Fibroblast of lung (primary cell): ENCODE results near the gene TRAPPC1. TPM values are rescaled to one million over a fixed set of nuclear protein-coding genes. Genes with fewer than 3 reads are reported as not detected.

Experiments
- DNase-seq, 2 donors: peaks; one replicate each; pipeline versions ENCODE4 v3.0.0 to v3.0.0-alpha.2; 2010; ENCODE audit warnings: low read depth in 2 of 2
- H2AFZ ChIP-seq: 2 replicates; pipeline ENCODE4 v1.5.1; 2012; ENCODE audit warnings: low read length, control low read depth, inconsistent platforms
- H3K27ac ChIP-seq: 2 replicates; pipeline ENCODE4 v1.5.1; 2011; ENCODE audit warnings: low read length, control low read depth; ENCODE audit not compliant: insufficient read depth
- H3K27me3 ChIP-seq: 2 replicates; pipeline ENCODE4 v1.5.1; 2011; ENCODE audit warnings: mild to moderate bottlenecking, low read length; ENCODE audit not compliant: control insufficient read depth, insufficient read depth
- H3K36me3 ChIP-seq: 2 replicates; pipeline ENCODE4 v1.5.1; 2011; ENCODE audit warnings: low read length; ENCODE audit not compliant: control insufficient read depth, insufficient read depth
- H3K4me1 ChIP-seq: 2 replicates; pipeline ENCODE4 v1.5.1; 2011; ENCODE audit warnings: low read length; ENCODE audit not compliant: control insufficient read depth, insufficient read depth; ENCODE audit errors: extremely low read depth
- H3K4me2 ChIP-seq: 2 replicates; pipeline ENCODE4 v1.5.1; 2011; ENCODE audit warnings: low read length, control low read depth; ENCODE audit not compliant: insufficient read depth; ENCODE audit errors: extremely low read depth
- H3K4me3 ChIP-seq, 4 experiments: fragments of 200-600 bp in 1 of 4; sonication (generic) in 1 of 4; replicated peaks in 1 of 4; 2 replicates each; pipeline ENCODE4 v1.5.1; 2011 to 2016; ENCODE audit warnings: low read length in 4 of 4, low read depth in 3 of 4, mild to moderate bottlenecking in 3 of 4, control low read depth in 2 of 4, inconsistent platforms in 1 of 4, mixed read lengths in 1 of 4; ENCODE audit not compliant: insufficient read depth in 1 of 4; ENCODE audit errors: control extremely low read depth in 1 of 4
- H3K79me2 ChIP-seq: 2 replicates; pipeline ENCODE4 v1.5.1; 2012; ENCODE audit warnings: mild to moderate bottlenecking, low read length, inconsistent platforms; ENCODE audit not compliant: control insufficient read depth, insufficient read depth
- H3K9ac ChIP-seq: 2 replicates; pipeline ENCODE4 v1.5.1; 2011; ENCODE audit warnings: mild to moderate bottlenecking, low read length, control low read depth; ENCODE audit not compliant: insufficient read depth
- H3K9me3 ChIP-seq: 2 replicates; pipeline ENCODE4 v1.5.1; 2012; ENCODE audit warnings: low read depth, low read length; ENCODE audit not compliant: control insufficient read depth, insufficient read depth
- H4K20me1 ChIP-seq: 2 replicates; pipeline ENCODE4 v1.5.1; 2011; ENCODE audit warnings: low read length; ENCODE audit not compliant: control insufficient read depth, insufficient read depth; ENCODE audit errors: extremely low read depth
- CTCF ChIP-seq, 2 donors: IDR thresholded peaks in 1 of 2; conservative IDR thresholded peaks in 1 of 2; 1 replicate in 1 of 2; 2 replicates in 1 of 2; pipeline ENCODE4 v1.5.1; 2011 to 2012; ENCODE audit warnings: low read length in 2 of 2, control low read depth in 1 of 2, inconsistent platforms in 1 of 2, low read depth in 1 of 2, mild to moderate bottlenecking in 1 of 2
- EZH2 ChIP-seq: IDR thresholded peaks from 2 replicates; pipeline ENCODE4 v1.5.1; 2012; ENCODE audit warnings: low read length, control low read depth, mild to moderate bottlenecking; ENCODE audit errors: missing control alignments
- polyA plus RNA-seq, 2 donors: library from polyadenylated mRNA; depleted of rRNA in 1 of 2; stranded (reverse) in 1 of 2; unstranded in 1 of 2; fragments of >200 nt; gene quantifications; 2 replicates each; pipeline ENCODE4 v1.2.1, GENCODE V29; 2011 to 2012; ENCODE audit warnings: missing spikeins in 1 of 2
- total RNA-seq: library from RNA; depleted of rRNA; stranded (reverse); fragments of >200 nt; gene quantifications from 2 replicates; pipeline ENCODE4 v1.2.1, GENCODE V29; 2014

TRAPPC1 gene
- total and polyA plus RNA-seq, 2 donors (not counting 1 experiment from before 2014, with no cell fraction given), result 61.9 to 342 TPM

- H3K36me3 ChIP-seq, result no peaks in the 10 kb centered on the region
- H3K27me3 ChIP-seq, result no peaks in the 10 kb centered on the region
- no peaks in the 10 kb centered on the region for H4K20me1 ChIP-seq
- H3K4me1 ChIP-seq, result no peaks in the 10 kb centered on the region
- H3K4me2 ChIP-seq, result no peak overlapping the region
- no peak overlapping the region for H3K27ac ChIP-seq
- no peak overlapping the region for H3K4me3 ChIP-seq
- TF ChIP-seq EZH2, result no peak
- no peak for TF ChIP-seq CTCF (conservative IDR thresholded peaks at IDR 0.05 in 1 of 2, IDR thresholded peaks at IDR 0.05 in 1 of 2; ENCODE audit: low read depth in 1 of 2, low read length in 2 of 2)
- H3K9ac ChIP-seq, result no peak overlapping the region
- H3K79me2 ChIP-seq, result no peaks in the 10 kb centered on the region
- no peak for DNase-seq
- no peaks in the 10 kb centered on the region for H3K9me3 ChIP-seq
- no peak overlapping the region for H2AFZ ChIP-seq
These were observed 42.9 kb upstream of the TRAPPC1 start for GRCh38 chr17:7974638-7975131.

GRCh38 chr17:7972131-7972785 is 40.5 kb upstream of the TRAPPC1 start:
- H4K20me1 ChIP-seq, result no peaks in the 10 kb centered on the region
- no peak overlapping the region for H3K27ac ChIP-seq
- H3K79me2 ChIP-seq, result no peaks in the 10 kb centered on the region
- no peak overlapping the region for H2AFZ ChIP-seq
- H3K4me2 ChIP-seq, result no peak overlapping the region
- TF ChIP-seq CTCF (conservative IDR thresholded peaks at IDR 0.05 in 1 of 2, IDR thresholded peaks at IDR 0.05 in 1 of 2; ENCODE audit: low read depth in 1 of 2, low read length in 2 of 2) (peak in 1 of 2 donors; percentile 19), EZH2 (no peak)
- DNase-seq, result peak in 1 of 2 donors; percentile 13
- H3K27me3 ChIP-seq, result no peaks in the 10 kb centered on the region
- no peaks in the 10 kb centered on the region for H3K4me1 ChIP-seq
- H3K4me3 ChIP-seq, result no peak overlapping the region
- no peaks in the 10 kb centered on the region for H3K36me3 ChIP-seq
- H3K9me3 ChIP-seq, result no peaks in the 10 kb centered on the region
- no peak overlapping the region for H3K9ac ChIP-seq

- no peaks in the 10 kb centered on the region for H3K27me3 ChIP-seq
- TF ChIP-seq CTCF (conservative IDR thresholded peaks at IDR 0.05 in 1 of 2, IDR thresholded peaks at IDR 0.05 in 1 of 2; ENCODE audit: low read depth in 1 of 2, low read length in 2 of 2) (no peak), EZH2 (no peak)
- no peak overlapping the region for H3K4me3 ChIP-seq
- H3K4me2 ChIP-seq, result no peak overlapping the region
- H3K79me2 ChIP-seq, result no peaks in the 10 kb centered on the region
- no peak for DNase-seq
- H3K27ac ChIP-seq, result no peak overlapping the region
- no peak overlapping the region for H3K9ac ChIP-seq
- H3K36me3 ChIP-seq, result no peaks in the 10 kb centered on the region
- no peaks in the 10 kb centered on the region for H3K9me3 ChIP-seq
- H3K4me1 ChIP-seq, result no peaks in the 10 kb centered on the region
- no peaks in the 10 kb centered on the region for H4K20me1 ChIP-seq
- no peak overlapping the region for H2AFZ ChIP-seq
These were observed 39.9 kb upstream of the TRAPPC1 start for GRCh38 chr17:7971651-7972050.
